Measurements from ENCODE around the gene ALDH9A1. TPM values are rescaled to one million over a fixed set of nuclear protein-coding genes. Genes with fewer than 3 reads are reported as not detected.
"Not testable (repeated sequence)": the region's sequence is repeated elsewhere in the genome, so short reads cannot be mapped to it uniquely, and the experiment has no call there.

The ALDH9A1 gene
- total RNA-seq, 1 donor from 2014 or later = 123 TPM

DNA sequence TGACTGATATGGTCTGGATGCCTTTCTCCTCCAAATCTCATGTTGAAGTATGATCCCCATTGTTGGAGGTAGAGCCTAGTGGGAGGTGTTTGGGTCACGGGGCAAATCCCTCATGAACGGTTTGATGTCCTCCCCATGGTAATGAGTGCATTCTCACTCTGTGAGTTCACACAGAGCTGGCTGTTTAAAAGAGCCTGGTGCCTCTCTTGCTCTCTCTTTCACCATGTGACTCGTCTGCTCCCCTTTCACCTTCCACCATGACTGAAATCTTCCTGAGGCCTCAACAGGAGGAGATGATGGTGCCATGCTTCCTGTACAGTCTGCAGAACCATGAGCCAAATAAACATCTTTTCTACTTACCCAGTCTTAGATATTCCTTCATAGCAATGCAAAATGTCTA lies 30.2 kb downstream of the ALDH9A1 start:
- no peak for DNase-seq (ENCODE audit: low spot score)
- no peaks in the 10 kb centered on the region for H3K9me3 Mint-ChIP-seq (ENCODE audit: unreplicated experiment)
- TF ChIP-seq, protein P1, sequence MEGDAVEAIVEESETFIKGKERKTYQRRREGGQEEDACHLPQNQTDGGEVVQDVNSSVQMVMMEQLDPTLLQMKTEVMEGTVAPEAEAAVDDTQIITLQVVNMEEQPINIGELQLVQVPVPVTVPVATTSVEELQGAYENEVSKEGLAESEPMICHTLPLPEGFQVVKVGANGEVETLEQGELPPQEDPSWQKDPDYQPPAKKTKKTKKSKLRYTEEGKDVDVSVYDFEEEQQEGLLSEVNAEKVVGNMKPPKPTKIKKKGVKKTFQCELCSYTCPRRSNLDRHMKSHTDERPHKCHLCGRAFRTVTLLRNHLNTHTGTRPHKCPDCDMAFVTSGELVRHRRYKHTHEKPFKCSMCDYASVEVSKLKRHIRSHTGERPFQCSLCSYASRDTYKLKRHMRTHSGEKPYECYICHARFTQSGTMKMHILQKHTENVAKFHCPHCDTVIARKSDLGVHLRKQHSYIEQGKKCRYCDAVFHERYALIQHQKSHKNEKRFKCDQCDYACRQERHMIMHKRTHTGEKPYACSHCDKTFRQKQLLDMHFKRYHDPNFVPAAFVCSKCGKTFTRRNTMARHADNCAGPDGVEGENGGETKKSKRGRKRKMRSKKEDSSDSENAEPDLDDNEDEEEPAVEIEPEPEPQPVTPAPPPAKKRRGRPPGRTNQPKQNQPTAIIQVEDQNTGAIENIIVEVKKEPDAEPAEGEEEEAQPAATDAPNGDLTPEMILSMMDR (IDR thresholded peaks at IDR 0.05; ENCODE audit: unreplicated experiment) = no peak
- no peak overlapping the region for H3K27ac Mint-ChIP-seq (ENCODE audit: unreplicated experiment)
- H3K4me1 Mint-ChIP-seq (ENCODE audit: unreplicated experiment) = no peaks in the 10 kb centered on the region
- peaks cover 28% of the 10 kb centered on the region for H3K36me3 Mint-ChIP-seq (ENCODE audit: low read depth, unreplicated experiment)
- H3K27me3 Mint-ChIP-seq (ENCODE audit: unreplicated experiment) = no peaks in the 10 kb centered on the region
- no peak overlapping the region for H3K4me3 Mint-ChIP-seq (ENCODE audit: unreplicated experiment)

DNA sequence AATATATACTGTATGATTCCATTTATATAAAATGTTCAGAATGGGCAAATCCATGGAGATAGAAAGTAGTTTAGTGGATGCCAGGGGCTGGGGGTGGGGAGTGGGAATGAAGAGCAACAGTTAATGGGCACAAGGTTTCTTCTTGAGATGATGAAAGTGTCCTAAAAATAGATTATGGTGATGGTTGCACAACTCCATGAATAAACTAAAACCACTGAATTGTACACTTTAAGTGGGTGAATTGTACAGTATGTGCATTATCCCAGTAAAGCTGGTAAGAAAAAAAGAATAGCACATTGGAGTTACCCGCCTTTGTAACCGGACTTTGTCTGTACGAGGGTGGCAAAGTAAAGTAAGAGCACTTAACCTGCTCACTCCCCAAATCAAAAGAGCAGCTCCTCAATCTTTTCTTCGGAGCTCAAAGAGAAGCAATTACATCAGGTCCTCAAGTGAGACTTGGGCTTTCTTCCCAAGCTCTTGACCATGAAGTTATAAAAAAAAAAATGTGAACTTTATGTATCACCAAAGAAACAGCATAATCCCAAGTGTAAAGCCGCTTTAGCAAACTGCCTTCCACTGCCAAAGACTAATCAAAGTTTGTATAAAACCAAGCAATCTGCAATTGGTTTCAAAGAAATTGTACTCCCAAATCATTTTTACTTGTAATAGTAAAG lies 32.1 kb downstream of the ALDH9A1 start:
- H3K4me1 Mint-ChIP-seq (ENCODE audit: unreplicated experiment) = no peaks in the 10 kb centered on the region
- no peak overlapping the region for H3K4me3 Mint-ChIP-seq (ENCODE audit: unreplicated experiment)
- H3K9me3 Mint-ChIP-seq (ENCODE audit: unreplicated experiment) = no peaks in the 10 kb centered on the region
- H3K27ac Mint-ChIP-seq (ENCODE audit: unreplicated experiment) = no peak overlapping the region
- H3K36me3 Mint-ChIP-seq (ENCODE audit: low read depth, unreplicated experiment) = peaks cover 41% of the 10 kb centered on the region
- DNase-seq (ENCODE audit: low spot score) = no peak
- peaks cover 1% of the 10 kb centered on the region for H3K27me3 Mint-ChIP-seq (ENCODE audit: unreplicated experiment)
- TF ChIP-seq, protein P1 (IDR thresholded peaks at IDR 0.05; ENCODE audit: unreplicated experiment) = no peak

DNA sequence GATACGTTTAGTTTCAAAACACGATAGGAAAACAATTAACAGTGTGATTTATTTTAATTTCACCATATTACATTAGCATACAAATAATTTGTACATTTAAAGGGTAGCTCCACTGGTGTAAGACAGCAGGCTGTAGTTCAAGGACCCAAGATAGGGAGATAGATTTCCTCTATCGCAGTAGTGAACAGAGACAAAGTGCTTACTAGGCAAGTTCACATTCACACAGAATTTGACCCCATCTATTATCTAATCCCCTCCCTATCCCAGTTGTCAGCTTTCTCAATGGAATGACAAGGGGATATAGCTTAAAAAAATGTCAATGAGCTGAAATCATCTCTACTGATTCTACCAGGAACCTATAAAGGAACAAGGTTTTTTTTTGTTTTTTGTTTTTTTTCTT lies 36.2 kb downstream of the ALDH9A1 start:
- Mint-ChIP-seq H3K27ac (ENCODE audit: unreplicated experiment) (no peak overlapping the region), H3K4me3 (ENCODE audit: unreplicated experiment) (no peak overlapping the region), H3K4me1 (ENCODE audit: unreplicated experiment) (no peaks in the 10 kb centered on the region), H3K27me3 (ENCODE audit: unreplicated experiment) (peaks cover 1% of the 10 kb centered on the region), H3K36me3 (ENCODE audit: low read depth, unreplicated experiment) (peaks cover 38% of the 10 kb centered on the region), H3K9me3 (ENCODE audit: unreplicated experiment) (no peaks in the 10 kb centered on the region)
- TF ChIP-seq, protein P1 (IDR thresholded peaks at IDR 0.05; ENCODE audit: unreplicated experiment) = no peak
- DNase-seq (ENCODE audit: low spot score) = no peak

DNA sequence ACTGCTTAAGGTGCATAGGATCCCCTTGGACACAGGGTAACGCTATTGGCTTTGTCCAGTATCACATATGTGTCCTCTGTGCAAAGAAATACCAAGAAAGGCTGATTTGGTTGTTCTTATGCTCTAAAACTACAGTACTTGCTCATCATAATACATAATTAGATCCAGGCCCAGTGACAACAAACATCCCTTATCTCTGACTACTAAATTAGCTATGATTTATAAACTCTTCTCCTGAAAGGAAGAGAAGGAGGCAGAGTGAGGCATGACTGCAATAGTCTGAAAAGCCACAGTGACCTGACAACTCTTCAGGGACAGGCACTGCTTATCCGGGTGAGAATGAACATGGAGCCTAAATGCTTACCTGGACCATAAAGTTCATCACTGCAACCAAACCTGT lies 36.7 kb downstream of the ALDH9A1 start:
- peaks cover 33% of the 10 kb centered on the region for H3K36me3 Mint-ChIP-seq (ENCODE audit: low read depth, unreplicated experiment)
- H3K27ac Mint-ChIP-seq (ENCODE audit: unreplicated experiment) = no peak overlapping the region
- H3K9me3 Mint-ChIP-seq (ENCODE audit: unreplicated experiment) = no peaks in the 10 kb centered on the region
- H3K4me3 Mint-ChIP-seq (ENCODE audit: unreplicated experiment) = no peak overlapping the region
- no peaks in the 10 kb centered on the region for H3K4me1 Mint-ChIP-seq (ENCODE audit: unreplicated experiment)
- DNase-seq (ENCODE audit: low spot score) = no peak
- peaks cover 1% of the 10 kb centered on the region for H3K27me3 Mint-ChIP-seq (ENCODE audit: unreplicated experiment)
- TF ChIP-seq, protein P1 (IDR thresholded peaks at IDR 0.05; ENCODE audit: unreplicated experiment) = no peak

DNA sequence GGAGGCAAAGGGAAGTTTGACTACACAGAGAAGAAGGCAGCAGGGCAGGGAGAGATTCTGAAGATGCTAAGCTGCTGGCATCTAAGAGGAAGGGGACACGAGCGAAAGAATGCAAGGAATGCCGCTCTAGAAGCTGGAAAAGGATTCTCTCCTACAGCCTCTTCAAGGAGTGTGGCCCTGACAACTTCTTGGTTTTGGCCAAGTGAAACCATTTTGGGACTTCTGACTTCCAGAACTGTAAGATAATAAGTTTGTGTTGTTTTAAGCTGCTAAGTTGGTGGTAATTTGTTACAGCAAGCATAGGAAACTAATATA lies 38.8 kb downstream of the ALDH9A1 start:
- H3K27ac Mint-ChIP-seq (ENCODE audit: unreplicated experiment) = no peak overlapping the region
- no peaks in the 10 kb centered on the region for H3K9me3 Mint-ChIP-seq (ENCODE audit: unreplicated experiment)
- H3K36me3 Mint-ChIP-seq (ENCODE audit: low read depth, unreplicated experiment) = peaks cover 21% of the 10 kb centered on the region
- no peaks in the 10 kb centered on the region for H3K4me1 Mint-ChIP-seq (ENCODE audit: unreplicated experiment)
- H3K4me3 Mint-ChIP-seq (ENCODE audit: unreplicated experiment) = no peak overlapping the region
- peaks cover 1% of the 10 kb centered on the region for H3K27me3 Mint-ChIP-seq (ENCODE audit: unreplicated experiment)
- no peak for DNase-seq (ENCODE audit: low spot score)
- TF ChIP-seq, protein P1 (IDR thresholded peaks at IDR 0.05; ENCODE audit: unreplicated experiment) = no peak

DNA sequence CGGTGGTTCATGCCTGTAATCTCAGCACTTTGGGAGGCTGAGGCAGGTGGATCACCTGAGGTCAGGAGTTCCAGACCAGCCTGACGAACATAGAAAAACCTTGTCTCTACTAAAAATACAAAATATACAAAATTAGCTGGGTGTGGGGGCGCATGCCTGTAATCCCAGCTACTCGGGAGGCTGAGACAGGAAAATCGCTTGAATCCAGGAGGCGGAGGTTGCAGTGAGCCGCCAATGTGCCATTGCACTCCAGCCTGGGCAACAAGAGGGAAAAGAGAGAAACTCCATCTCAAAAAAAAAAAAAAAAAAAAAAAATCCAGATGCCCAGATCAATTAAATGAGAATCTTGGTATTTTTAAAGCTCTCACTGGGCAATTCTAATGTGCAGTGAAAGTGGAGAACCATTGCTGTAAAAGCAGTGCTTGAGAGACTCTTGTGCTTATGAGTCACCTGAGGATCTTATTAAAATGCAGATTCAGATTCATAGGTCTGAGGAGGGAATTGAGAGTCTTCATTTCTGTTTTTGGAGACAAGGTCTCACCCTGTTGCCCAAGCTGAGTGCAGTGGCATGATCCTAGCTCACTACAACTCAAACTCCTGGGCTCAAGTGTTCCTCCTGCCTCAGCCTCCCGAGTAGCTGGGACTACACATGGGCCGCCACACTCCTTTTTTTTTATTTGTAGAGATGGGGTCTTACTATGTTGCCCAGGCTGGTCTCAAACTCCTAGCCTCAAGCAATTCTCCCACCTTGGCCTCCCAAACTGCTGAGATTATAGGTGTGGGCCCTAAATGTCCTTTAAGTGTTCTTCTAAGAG lies 39.4 kb downstream of the ALDH9A1 start:
- H3K4me3 Mint-ChIP-seq (ENCODE audit: unreplicated experiment); H3K27ac Mint-ChIP-seq (ENCODE audit: unreplicated experiment); H3K4me1 Mint-ChIP-seq (ENCODE audit: unreplicated experiment); H3K9me3 Mint-ChIP-seq (ENCODE audit: unreplicated experiment); H3K27me3 Mint-ChIP-seq (ENCODE audit: unreplicated experiment); DNase-seq (ENCODE audit: low spot score): not testable (repeated sequence)
- peaks cover 24% of the 10 kb centered on the region for H3K36me3 Mint-ChIP-seq (ENCODE audit: low read depth, unreplicated experiment)
